NCI-H460 (cell line): Measurements from ENCODE around the gene C6orf62. TPM values are rescaled to one million over a fixed set of nuclear protein-coding genes. Genes with fewer than 3 reads are reported as not detected.
A peak's percentile ranks its signal among the peaks of the same experiment; 100 is the strongest.
"Not testable (repeated sequence)": the region's sequence is repeated elsewhere in the genome, so short reads cannot be mapped to it uniquely, and the experiment has no call there.

Experiments
- DNase-seq: peaks from one replicate; pipeline ENCODE4 v3.0.0-alpha.2; 2016; ENCODE audit warnings: low read depth; ENCODE audit errors: extremely low read depth
- total RNA-seq: library from RNA; depleted of rRNA; stranded (reverse); fragments of >200 nt; shearing (Covaris generic); gene quantifications from 2 replicates; pipeline ENCODE4 v1.2.3, GENCODE V29; 2014

Gene C6orf62
- total RNA-seq, 1 experiment from 2014 or later, result 118 TPM

DNA sequence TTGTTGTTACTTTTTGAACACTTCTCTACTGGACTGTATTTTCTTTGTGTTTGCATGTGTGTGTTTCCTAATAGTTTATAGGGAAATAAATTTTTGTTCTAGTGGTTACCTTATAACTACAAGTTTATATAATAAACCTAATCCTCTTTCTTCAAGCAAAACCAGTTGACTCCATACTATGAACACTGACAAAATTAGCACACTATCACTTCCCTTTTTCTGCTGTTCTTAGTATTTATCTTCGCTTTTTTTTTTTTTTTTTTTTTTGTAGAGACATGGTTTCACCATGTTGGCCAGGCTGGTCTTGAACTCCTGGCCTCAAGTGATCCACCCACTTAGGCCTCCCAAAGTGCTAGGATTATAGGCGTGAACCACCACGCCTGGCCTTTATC lies 25.0 kb upstream of the C6orf62 start:
- DNase-seq, result no peak

GRCh38 chr6:24743265-24743943 lies 24.4 kb upstream of the C6orf62 start:
- peak; percentile 68 for DNase-seq

GRCh38 chr6:24742216-24742738 lies 23.3 kb upstream of the C6orf62 start:
- no peak for DNase-seq

DNA sequence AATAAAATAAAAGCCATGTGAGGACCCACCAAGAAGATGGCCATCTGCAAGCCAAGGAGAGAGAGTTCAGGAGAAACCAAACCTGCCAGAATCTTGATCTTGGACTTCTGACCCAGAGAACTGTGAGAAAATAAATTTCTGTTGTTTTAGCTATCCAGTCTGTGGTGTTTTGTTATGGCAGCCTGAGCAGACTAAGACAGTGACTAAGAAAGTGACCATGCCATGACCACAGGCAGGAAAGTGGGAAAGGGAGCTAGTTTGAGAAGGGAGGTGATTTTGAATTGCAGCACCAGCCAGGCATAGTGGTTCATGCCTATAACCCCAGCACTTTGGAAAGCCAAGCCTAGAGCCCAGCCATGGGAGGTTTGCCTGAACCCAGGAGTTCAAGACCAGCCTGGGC lies 21.9 kb upstream of the C6orf62 start:
- DNase-seq, result no peak

DNA sequence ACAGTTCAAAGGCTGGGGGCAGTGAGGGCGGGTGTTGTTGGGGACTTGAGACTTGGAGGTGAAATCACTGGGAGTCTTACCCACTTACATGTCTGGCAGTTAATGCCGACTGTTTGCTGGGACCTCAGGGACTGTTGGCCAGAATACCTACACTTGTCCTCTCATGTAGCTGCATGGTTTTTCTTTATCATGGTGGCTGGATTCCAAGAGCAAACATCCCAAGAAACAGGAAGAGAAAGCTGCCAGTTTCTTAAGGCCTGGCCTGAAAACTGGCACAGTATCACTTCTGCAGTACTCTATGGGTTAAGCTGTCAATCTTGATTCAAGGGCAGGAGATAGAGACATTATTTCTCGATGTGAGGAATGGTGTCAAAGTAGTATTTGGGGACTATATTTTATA lies 19.8 kb upstream of the C6orf62 start:
- no peak for DNase-seq

DNA sequence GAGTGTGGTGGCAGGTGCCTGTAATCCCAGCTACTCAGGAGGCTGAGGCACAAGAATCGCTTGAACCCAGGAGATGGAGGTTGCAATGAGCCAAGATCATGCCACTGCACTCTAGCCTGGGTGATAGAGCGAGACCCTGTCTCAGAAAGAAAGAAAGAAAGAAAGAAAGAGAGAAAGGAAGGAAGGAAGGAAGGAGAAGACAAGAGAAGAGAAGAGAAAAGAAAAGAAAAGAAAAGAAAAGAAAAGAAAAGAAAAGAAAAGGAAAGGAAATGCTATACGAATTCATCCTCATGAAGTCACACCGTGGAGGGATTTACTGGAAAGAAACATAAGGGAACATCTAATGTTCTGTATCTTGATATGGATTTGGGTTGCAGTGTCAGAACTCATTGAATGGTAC lies 15.8 kb upstream of the C6orf62 start:
- DNase-seq, result not testable (repeated sequence)

DNA sequence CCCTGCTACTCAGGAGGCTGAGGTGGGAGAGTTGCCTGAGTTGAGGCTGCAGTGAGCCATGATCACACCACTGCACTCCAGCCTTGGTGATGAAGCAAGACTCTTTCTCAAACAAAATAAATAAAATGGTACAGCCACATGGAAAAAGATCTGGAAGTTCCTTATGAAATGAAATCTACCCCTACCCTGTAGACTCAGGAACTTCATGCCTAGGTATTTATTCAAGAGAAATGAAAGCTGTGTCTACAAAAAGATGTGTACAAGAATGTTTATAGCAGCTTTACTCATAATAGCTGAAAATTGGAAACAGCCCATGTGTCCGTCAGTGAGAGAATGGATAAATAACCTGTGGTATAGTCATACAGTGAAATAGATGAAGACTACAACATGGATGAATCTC lies 15.2 kb upstream of the C6orf62 start:
- DNase-seq, result no peak

DNA sequence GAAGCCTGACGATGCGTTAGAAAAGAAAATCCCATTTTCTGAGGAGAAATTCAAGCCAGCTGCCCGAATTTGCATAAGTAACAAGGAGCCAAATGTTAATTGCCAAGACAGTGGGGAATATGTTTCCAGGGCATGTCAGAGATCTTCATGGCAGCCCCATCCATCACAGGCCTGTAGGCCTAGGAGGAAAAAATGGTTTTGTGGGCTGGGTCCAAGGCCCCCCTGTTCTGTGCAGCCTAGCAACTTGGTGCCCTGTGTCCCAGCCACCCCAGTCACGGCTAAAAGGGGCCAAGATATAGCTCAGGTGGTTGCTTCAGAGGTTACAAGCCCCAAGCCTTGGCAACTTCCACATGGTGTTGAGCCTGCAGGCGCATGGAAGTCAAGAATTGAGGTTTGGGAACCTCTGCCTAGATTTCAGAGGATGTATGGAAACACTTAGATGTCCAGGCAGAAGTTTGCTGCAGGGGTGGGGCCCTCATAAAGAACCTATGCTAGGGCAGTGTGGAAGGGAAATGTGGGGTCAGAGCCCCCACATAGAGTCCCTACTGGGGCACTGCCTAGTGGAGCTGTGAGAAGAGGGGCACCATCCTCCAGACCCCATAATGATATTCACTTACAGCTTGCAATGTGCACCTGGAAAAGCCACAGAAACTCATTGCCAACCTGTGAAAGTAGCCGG lies 12.6 kb upstream of the C6orf62 start:
- not testable (repeated sequence) for DNase-seq

- not testable (repeated sequence) for DNase-seq
These were observed 11.7 kb upstream of the C6orf62 start for GRCh38 chr6:24730653-24731052.

DNA sequence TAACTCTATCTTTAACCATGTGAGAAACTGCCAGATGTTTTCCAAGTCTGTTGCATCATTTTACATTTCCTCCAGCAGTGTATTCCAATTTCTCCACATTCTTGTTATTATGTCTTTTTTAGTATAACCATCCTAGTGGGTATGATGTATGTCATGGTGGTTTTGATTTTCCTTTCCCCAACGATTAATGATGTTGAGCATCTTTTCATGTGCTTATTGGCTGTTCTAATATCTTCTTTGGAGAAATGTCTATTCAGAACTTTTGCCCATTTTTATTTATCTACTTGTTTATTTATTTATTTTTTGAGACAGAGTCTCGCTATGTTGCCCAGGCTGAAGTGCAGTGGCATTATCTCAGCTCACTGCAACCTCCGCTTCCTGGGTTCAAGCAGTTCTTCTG lies 4.3 kb upstream of the C6orf62 start:
- no peak for DNase-seq

GRCh38 chr6:24721461-24722215 lies 2.7 kb upstream of the C6orf62 start:
- DNase-seq, result no peak

GRCh38 chr6:24720604-24721460 lies 1.9 kb upstream of the C6orf62 start:
- peak; percentile 99 for DNase-seq

DNA sequence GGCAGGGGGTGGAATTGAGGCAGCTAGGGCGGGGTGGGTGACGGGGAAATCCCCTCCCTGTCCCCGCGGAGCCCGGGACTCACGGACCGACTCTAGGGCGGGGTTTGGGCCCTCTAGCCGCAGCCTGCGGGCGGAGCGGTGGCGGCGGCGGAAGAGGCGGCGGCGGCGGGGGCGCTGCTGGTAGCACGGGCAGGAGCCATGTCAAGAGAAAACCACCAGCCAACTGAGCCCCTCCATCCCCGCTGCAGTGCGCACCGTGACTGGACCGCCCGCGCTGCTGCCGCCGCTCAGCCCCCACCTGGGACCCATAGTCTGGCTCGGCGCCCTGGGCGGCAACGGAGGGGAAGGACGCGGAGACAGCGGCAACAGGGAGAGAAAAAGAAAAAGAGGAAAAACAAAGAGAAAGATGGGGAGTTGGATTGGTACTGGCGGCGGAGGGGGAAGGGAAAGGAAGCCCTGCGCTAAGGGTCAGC lies 1.2 kb upstream of the C6orf62 start:
- DNase-seq, result peak; percentile 24

- no peak for DNase-seq
These were observed 367 bp downstream of the C6orf62 start for GRCh38 chr6:24718449-24719124.

DNA sequence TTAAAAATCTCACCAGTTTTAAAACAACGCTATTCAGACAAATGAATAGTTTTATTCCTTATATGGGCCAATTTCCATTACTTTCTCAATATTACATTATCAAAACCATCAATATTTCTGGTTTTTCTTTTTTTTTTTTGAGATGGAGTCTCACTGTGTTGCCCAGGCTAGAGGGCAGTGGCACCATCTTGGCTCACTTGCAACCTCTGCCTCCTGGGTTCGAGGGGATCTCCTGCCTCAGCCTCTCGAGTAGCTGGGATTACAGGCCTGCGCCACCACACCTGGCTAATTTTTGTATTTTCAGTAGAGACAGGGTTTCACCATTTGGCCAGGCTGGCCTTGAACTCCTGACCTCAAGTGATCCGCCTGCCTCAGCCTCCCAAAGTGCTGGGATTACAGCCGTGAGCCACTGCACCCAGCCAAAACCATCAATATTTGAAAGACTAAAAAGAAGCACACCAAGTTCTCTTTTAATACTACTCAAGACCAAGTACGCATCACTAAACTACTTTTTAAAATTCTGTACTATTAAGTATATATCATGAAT lies 2.3 kb downstream of the C6orf62 start:
- not testable (repeated sequence) for DNase-seq

DNA sequence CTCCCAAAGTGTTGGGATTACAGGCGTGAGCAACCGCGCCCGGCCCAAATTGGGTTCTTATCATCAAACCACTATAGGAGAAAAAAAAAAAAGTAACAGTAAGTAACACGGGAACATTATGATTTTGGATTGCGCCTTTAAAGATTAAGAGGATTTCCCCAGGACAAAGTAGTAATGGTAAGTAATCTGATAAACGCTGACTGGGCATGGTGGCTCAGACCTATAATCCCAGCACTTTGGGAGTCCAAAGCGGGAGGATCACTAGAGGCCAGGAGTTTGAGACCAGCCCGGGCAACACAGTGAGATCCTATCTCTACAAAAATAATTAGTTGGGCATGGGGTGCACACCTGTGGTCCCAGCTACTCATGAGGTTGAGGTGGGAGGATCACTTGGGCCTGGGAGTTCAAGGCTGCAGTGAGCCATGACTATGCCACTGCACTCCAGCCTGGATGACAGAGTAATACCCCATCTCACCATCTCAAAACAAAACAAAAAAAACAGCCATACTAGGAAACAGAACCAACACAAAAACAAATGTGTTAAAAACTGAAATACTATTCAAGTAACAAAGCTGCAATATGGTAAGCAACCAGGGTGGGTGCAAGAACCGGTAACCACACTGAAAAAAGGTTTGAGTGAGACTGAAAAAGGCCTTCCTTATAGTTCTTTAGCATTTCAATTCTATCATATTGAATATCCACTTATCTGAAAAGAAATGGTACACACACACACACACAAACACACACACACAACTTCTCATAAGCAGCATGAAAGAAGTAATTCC lies 8.2 kb downstream of the C6orf62 start:
- no peak for DNase-seq

DNA sequence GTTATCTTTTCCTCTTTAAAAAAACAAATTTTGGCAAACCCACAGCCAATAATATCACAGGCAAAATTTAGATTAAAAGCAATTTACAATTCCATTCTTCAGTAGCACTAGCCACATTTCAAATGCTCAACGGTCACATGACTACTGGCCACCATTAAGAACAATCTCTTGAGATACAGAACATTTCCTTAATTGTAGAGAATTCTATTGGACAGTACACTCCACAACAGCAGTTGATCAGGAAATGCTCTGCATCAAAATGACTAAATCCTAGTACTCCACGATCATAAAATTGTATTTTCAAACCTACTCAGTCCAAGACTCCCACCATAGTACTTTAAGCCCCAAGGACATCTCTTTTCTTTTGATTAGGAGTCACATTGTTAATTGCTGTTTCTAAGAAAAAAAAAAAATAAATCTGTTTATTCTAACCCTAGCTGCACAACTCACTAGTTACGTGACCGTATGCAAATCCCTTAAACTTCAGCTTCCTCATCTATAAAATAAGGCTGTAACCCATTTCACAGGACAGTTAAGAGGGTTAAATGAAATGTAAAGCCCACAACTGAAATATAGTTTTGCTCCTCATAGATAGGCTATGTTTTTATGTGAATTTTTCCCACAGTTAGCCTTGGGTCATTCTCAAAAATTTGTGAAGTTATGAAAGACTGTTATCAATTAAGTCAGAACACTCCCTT lies 9.8 kb downstream of the C6orf62 start:
- DNase-seq, result no peak

- no peak for DNase-seq
These were observed 10.3 kb downstream of the C6orf62 start for GRCh38 chr6:24708612-24709011.
